Occipital lobe (tissue), 2 donors: Measurements from ENCODE around the gene EIF4G3. TPM values are rescaled to one million over a fixed set of nuclear protein-coding genes. Genes with fewer than 3 reads are reported as not detected.
"Not testable (repeated sequence)": the region's sequence is repeated elsewhere in the genome, so short reads cannot be mapped to it uniquely, and the experiment has no call there.

Experiments
- DNase-seq: peaks from one replicate; lab custom pipeline; 2025; lab: John Stamatoyannopoulos, UW
- total RNA-seq: library from RNA; depleted of rRNA; stranded (reverse); fragments of >200 nt; gene quantifications from one replicate; pipeline ENCODE4 v1.2.3, GENCODE V29; 2014

Gene EIF4G3
- total RNA-seq, 1 donor from 2014 or later, result 47.4 TPM

GRCh38 chr1:21154717-21155116 is 22.0 kb downstream of the EIF4G3 start:
- DNase-seq, result no peak

DNA sequence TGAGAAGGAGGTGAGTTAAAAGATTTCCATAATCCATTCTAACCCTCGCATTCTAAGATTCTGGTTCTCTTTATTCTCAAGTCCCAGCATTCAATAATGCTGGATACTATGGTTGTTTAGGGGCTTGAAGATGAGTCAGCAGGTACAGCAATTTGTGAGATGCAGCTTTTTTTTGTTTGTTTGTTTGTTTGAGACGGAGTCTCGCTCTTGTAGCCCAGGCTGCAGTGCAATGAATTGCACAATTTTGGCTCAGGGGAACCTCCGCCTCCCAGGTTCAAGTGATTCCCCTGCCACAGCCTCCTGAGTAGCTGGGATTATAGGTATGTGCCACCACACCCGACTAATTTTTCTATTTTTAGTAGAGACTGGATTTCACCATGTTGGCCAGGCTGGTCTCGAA is 23.3 kb downstream of the EIF4G3 start:
- DNase-seq, result no peak

DNA sequence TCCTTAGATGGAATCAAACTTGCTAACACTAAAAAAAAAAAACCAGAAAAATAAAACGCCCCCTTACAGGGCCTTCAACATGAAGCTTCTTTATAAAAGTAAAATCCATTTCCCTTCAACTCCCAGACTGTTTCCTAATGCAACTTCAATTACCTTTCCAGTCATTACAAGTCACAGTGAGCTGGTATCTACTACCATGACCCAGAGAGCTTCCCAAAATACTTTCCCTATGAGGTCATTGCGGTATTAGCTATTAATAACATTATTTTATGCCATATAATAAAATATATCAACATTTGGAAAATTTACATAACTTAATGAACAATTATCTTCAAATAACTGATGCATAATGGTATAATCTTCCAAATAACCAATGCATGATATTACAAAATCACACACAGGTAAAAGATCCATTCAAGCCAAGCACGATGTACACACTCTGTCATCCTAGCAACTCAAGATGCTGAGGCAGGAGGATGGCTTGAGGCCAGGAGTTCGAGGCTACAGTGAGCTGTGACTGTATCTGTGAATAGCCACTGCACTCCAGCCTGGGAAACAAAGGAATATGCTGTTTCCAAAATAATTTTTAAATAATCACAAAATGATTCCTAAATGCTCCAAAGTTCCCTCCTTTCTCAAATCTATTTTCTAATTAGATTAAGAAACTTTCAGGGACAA is 24.1 kb downstream of the EIF4G3 start:
- DNase-seq, result no peak

- DNase-seq, result no peak
These were observed 26.8 kb downstream of the EIF4G3 start for GRCh38 chr1:21149855-21150432.

GRCh38 chr1:21149430-21149854 is 27.3 kb downstream of the EIF4G3 start:
- peak; percentile 38 for DNase-seq

DNA sequence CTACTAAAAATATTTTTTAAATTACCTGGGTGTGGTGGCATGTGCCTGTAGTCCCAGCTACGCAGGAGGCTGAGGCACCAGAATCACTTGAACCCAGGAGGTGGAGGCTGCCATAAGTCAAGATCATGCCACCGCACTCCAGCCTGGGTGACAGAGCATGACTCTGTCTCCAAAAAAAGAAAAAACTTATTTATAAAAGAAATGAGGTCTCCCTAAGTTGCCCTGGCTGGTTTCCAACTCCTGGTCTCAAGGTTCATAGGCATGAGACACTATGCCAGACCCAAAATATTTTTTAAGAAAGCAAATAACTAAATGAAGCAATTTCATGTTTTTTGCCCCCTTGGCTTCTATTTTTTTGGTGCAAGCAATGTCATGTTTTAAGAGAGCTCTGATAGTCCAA is 32.9 kb downstream of the EIF4G3 start:
- no peak for DNase-seq

- DNase-seq, result no peak
These were observed 33.6 kb downstream of the EIF4G3 start for GRCh38 chr1:21143138-21143537.

DNA sequence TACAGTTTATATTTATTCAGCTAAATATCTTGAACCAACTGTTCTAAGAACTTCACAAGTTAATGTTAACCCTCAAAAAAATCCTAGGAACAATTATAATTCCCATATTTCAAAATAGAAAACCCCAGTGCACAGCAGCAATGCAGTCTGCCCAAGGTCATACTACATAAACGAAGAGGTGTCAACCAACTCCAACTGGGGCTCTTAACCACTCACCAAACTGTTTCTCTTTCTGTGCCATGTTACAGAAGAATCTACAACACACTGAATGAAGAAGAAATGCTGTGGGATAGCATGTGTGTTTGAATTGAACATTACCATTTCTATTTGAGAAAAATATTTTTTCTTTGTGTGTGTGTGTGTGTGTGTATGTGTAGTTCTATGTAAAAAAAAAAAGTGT is 35.7 kb downstream of the EIF4G3 start:
- DNase-seq, result no peak

GRCh38 chr1:21139601-21140000 is 37.1 kb downstream of the EIF4G3 start:
- no peak for DNase-seq

DNA sequence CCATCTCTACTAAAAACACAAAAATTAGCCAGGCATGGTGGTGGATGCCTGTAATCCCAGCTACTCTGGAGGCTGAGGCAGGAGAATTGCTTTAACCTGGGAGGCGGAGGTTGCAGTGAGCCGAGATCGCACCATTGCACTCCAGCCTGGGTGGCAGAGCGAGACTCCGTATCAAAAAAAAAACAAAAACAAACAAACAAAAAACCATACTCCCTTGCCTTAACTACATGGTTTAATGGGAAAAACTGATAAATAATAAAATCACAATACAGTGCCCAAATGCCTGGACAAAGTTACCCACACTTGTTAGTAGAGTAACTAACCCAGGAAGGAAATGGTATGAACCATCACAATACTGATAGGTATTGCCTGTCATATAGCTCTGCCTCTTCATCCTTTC is 40.4 kb downstream of the EIF4G3 start:
- DNase-seq, result not testable (repeated sequence)

DNA sequence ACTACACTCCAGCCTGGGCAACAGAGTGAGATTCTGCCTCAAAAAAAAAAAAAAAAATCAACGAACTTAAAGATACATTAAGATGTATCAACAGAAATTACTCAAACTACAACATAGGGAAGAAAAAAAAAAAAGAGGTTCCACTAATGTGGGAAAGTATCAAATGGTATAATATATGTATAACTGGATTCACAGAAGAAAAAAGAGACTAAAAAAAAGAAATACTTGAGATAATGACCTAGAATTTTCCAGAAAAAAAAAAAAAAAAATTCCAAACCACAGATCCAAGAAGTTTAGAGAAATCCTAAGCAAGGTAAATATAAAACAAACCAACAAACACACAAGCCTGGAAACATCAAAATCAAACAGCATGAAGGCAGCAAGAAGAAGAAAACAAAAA is 45.5 kb downstream of the EIF4G3 start:
- no peak for DNase-seq

DNA sequence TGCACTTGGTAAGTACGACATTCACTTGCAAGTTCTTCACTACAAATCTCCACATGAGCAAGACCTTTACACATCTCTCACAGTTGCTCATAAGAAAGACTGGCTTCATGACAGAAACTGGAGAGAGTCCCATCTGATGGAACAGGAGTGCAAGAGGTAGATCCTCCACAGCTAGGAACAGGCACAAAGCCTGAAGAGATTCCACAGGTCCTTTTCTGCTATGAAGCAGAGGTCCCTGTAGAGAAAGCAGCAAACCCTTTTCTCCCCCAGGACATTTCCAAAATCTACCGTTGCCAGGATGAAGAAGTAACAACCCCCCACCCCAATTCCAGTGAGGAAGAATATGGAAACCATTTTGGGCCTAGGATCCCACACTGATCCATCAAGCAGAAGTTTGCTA is 47.3 kb downstream of the EIF4G3 start:
- DNase-seq, result no peak

DNA sequence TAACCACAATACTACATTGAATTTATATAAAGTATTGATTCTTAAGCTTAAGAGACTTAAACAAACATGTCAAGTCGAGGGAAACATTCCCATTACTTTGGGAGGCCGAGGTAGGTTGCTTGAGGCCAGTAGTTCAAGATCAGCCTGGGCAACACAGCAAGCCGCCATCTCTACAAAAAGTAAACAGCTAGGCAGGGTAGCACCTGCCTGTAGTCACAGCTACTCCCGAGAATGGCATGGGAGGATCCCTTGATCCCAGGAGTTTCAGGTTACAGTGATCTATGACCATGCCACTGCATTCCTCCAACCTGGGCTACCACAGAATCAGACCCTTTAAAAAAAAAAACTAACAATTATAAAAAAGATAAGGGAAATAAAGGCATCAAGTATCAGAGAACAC is 50.4 kb downstream of the EIF4G3 start:
- DNase-seq, result no peak

DNA sequence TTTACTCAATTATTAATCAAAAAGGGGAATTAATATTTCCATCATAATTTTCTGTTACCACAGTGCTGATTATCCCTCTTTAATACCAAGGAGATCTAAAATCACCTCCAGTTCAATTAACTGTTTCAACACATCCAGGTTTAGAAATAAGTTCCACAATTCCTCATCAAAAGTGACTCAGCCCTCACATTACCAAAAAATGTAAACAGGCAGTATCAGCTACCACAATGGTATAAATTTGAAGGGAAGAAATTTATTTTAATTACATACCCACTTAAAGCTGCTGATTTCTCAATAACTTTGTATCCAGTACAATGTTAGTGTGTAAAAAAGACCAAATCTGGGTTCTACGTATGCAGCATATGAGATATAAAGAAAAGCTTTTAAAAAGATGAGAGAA is 51.9 kb downstream of the EIF4G3 start:
- no peak for DNase-seq

- DNase-seq, result no peak
These were observed 53.3 kb downstream of the EIF4G3 start for GRCh38 chr1:21123287-21123948.

DNA sequence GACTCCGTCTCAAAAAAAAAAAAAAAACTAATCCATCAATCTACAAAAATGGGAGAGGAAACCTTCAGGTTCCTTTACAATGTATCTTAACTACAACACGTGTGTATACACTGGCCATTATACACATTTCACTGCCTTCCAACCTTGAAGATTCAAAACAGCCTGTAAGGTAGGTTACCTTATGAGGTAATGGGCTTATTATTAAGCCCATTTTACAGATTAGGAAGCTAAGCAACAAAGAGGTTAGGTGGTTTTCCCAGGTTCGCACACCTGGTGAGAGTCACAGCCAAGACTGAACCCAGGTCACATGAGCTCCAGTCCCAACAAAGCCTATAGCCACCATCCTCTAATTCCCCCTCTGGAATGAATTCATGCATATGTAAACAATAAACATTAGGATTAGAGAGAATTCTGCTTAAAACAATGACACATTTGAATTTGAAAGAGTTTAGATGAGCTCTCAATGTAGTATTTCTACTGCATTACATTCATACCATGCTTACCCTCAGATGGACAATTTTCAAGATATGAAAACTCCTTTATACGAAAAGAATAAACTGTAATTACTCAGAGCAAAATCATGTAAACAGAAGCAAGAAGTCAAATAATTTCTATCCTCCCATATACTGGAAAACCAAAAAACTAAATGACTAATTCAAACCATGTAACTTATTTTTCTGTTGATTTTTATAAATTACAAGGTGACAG is 54.8 kb downstream of the EIF4G3 start:
- DNase-seq, result no peak

DNA sequence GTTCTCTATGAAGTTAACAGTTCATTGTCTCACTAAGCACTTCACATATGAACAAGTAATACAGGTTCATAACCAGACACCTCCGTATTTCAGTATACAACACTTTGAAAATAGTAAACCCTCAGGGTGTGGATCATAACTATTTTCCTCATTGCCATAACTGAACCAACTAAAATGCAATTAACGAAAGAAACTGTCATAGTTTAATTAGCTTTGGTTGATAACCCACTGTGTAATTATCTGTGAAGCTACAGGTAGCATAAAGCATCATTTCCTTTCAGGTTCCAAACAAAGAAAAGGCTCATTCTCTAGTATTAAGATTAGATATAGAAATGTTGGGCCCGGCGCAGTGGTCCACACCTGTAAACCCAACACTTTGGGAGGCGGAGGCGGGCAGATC is 58.5 kb downstream of the EIF4G3 start:
- no peak for DNase-seq

- DNase-seq, result no peak
These were observed 59.1 kb downstream of the EIF4G3 start for GRCh38 chr1:21117597-21118001.

DNA sequence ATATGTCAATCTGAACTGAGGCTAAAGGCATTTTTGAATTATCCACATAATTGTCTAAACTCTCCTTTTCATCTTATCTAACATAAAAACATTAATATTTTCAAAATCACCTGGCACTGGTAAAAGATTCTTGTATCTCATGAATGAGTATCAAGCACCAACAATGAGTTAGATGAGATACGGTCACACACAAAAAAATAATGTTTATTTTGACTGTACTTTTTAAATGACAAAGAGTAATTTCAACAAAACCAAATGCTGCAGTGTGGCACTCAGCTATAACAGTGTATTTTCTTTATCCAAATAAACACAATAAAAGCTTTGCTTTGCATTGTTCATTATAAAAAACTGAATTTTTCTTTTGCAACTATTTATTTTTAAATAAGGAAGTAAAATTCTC is 59.5 kb downstream of the EIF4G3 start:
- no peak for DNase-seq

GRCh38 chr1:21115098-21115760 is 61.5 kb downstream of the EIF4G3 start:
- no peak for DNase-seq

DNA sequence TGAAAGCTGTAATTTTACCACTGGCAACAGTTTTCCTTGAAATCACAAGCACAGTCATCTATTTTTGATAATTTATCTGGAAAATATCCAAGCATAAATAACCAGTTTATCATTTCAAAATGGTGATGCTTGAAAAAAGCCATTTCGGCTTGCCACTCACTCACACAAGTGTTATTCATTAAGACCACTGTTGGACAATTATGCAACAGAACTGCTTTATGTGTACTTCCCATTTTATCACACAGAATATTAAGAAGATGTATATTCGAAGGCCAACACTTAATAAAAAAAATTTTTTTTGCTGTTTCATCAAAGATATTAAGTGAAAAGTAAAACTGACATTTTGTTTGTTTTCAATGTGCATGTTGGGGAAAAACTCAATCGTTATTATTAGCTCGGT is 62.3 kb downstream of the EIF4G3 start:
- DNase-seq, result no peak

DNA sequence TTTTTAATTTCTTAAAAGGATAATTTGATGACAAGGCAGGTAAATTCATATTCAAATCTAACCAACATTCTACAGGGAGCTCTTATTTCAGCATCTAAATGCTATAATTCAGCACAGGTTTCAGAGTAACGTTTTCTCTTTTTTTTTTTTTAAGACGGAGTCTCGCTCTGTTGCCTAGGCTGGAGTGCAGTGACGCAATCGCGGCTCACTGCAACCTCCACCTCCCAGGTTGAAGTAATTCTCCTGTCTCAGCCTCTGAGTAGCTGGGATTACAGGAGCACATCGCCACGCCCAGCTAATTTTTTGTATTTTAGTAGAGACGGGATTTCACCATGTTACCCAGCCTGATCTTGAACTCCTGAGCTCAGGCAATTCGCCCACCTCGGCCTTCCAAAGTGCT is 66.5 kb downstream of the EIF4G3 start:
- DNase-seq, result no peak
